ENCODE data around the gene SIT1. TPM values are rescaled to one million over a fixed set of nuclear protein-coding genes. Genes with fewer than 3 reads are reported as not detected.

SIT1 gene
- total RNA-seq, 2 experiments from 2014 or later = 144 to 155 TPM

- Mint-ChIP-seq H3K4me1 (peaks cover 30% of the 10 kb centered on the region), H3K27me3 (no peaks in the 10 kb centered on the region), H3K4me3 (peak within 1 kb of the TSS; percentile 88), H3K9me3 (ENCODE audit: low read depth) (no peaks in the 10 kb centered on the region), H3K27ac (peak within 1 kb of the TSS; percentile 98), H3K36me3 (peaks cover 11% of the 10 kb centered on the region)
- peak; percentile 53 for ATAC-seq
- CTCF ChIA-PET = interaction anchor here (0.8 to 4.7 kb wide), 18 partner anchors 8 to 222 kb away, joined by 3 to 63 read pairs (median 6); partner anchors contain the start of genes CCDC107, CD72, CREB3 and RMRP
- peak; percentile 91 for DNase-seq
These were observed 46.0 kb downstream of the SIT1 start, which contains the start of gene TESK1 for GRCh38 chr9:35604578-35605350. Gene TESK1 (plus strand): TSS chr9:35605262. CDS start chr9:35605620, 358 bp downstream.

- Mint-ChIP-seq H3K4me3 (peak overlapping the region; percentile 88), H3K27me3 (no peaks in the 10 kb centered on the region), H3K4me1 (peaks cover 30% of the 10 kb centered on the region), H3K9me3 (ENCODE audit: low read depth) (no peaks in the 10 kb centered on the region), H3K27ac (peak overlapping the region; percentile 98), H3K36me3 (peaks cover 11% of the 10 kb centered on the region)
- CTCF ChIA-PET = interaction anchor here (0.6 to 4.7 kb wide), 32 partner anchors 9 to 615 kb away, joined by 3 to 63 read pairs (median 5); partner anchors contain the start of genes ARHGEF39, CCDC107, CD72 and CREB3
- ATAC-seq (peak; percentile 89), DNase-seq (peak; percentile 100)
These were observed 46.6 kb downstream of the SIT1 start for GRCh38 chr9:35603986-35604577.

GRCh38 chr9:35603506-35603985 lies 47.2 kb downstream of the SIT1 start:
- H3K36me3 Mint-ChIP-seq = peaks cover 8% of the 10 kb centered on the region
- H3K4me1 Mint-ChIP-seq = peaks cover 30% of the 10 kb centered on the region
- H3K9me3 Mint-ChIP-seq (ENCODE audit: low read depth) = no peaks in the 10 kb centered on the region
- peak overlapping the region; percentile 88 for H3K4me3 Mint-ChIP-seq
- H3K27me3 Mint-ChIP-seq = no peaks in the 10 kb centered on the region
- CTCF ChIA-PET = interaction anchor here (0.6 to 4.7 kb wide), 32 partner anchors 9 to 614 kb away, joined by 3 to 63 read pairs (median 5); partner anchors contain the start of genes ARHGEF39, CCDC107, CD72 and CREB3
- ATAC-seq (no peak), DNase-seq (no peak)
- peak overlapping the region; percentile 98 for H3K27ac Mint-ChIP-seq

DNA sequence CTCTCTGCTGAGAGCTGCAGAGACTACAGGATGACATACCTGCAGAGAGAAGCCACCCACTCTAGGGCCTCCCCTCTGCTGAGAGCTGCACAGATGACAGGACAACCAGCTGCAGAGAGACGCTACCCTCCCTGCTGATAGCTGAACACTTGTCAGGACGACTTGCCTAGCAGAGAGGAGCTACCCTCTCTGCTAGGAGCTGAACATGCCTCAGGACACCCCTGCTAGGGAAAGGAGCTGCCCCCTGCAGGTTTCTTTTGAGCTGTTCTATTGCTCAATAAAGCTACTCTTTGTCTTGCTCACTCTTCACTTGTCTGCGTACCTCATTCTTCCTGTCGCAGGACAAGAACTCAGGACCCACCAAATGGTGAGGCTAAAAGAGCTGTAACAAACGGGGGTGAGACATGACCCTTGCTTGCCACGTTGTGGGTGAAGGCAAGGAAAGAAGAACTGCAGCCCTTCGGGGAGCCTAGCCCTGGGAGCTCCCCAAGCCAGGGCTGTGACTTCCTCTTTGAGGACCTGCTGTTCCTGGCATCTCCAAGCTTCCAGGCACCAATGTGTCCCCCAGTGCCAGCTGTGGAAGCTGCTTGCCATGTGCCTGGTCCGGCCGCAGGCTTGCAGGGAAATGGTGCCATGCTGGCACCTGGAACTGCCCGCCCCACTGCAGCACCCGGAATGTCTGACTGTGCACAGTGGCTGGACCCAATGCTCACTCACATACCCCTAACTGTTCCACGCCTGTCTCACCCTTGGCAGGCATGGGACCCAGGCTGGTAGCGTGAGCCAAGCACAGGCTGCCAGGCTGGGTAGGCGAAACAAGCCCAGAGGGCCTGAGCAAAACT lies 50.7 kb downstream of the SIT1 start:
- DNase-seq (no peak), ATAC-seq (no peak)
- no peaks in the 10 kb centered on the region for H3K9me3 Mint-ChIP-seq (ENCODE audit: low read depth)
- no peaks in the 10 kb centered on the region for H3K27me3 Mint-ChIP-seq
- H3K36me3 Mint-ChIP-seq = no peaks in the 10 kb centered on the region
- no peak overlapping the region for H3K27ac Mint-ChIP-seq
- H3K4me1 Mint-ChIP-seq = peaks cover 17% of the 10 kb centered on the region
- CTCF ChIA-PET = interaction anchor here (0.8 to 1.6 kb wide), 7 partner anchors 12 to 483 kb away, joined by 3 to 5 read pairs (median 3); partner anchors contain the start of genes CCDC107 and RMRP
- no peak overlapping the region for H3K4me3 Mint-ChIP-seq

Small RNAs within 50 kb of the gene (microRNA-seq; reads per million reads assigned to microRNA genes)
- not detected for gene MIR4667

Other genes with a start within 250 kb of the SIT1 start
- gene RUSC2, start 160.8 kb downstream of the SIT1 start, total RNA-seq = 1 to 10 TPM in 1 of 2 experiments, under 1 TPM in 1; 0.99 to 2.8 TPM
- gene TESK1, start 45.7 kb downstream of the SIT1 start, total RNA-seq = 10 to 100 TPM; 27.9 to 37.1 TPM
- 10 to 100 TPM; 11.4 to 11.9 TPM for gene CD72, start 32.5 kb downstream of the SIT1 start, total RNA-seq
- gene RMRP, start 7.1 kb upstream of the SIT1 start, total RNA-seq = over 10,000 TPM in 1 of 2 experiments, 1,000 to 10,000 TPM in 1; 6,751 to 13,083 TPM
- 10 to 100 TPM; 28.7 to 29.4 TPM for gene CCDC107, start 7.4 kb upstream of the SIT1 start, total RNA-seq
- gene ARHGEF39, start 14.3 kb upstream of the SIT1 start, total RNA-seq = 10 to 100 TPM; 14.5 to 21.1 TPM
- gene CA9, start 23.0 kb upstream of the SIT1 start, total RNA-seq = under 1 TPM; 0.21 to 0.85 TPM
- gene TPM2, start 39.0 kb upstream of the SIT1 start, total RNA-seq = 10 to 100 TPM in 1 of 2 experiments, 1 to 10 TPM in 1; 6.1 to 12.1 TPM
- 100 to 1,000 TPM; 372 to 374 TPM for gene TLN1, start 81.3 kb upstream of the SIT1 start, total RNA-seq
- 10 to 100 TPM; 20.5 to 24.7 TPM for gene CREB3, start 81.7 kb upstream of the SIT1 start, total RNA-seq
- gene GBA2, start 98.3 kb upstream of the SIT1 start, total RNA-seq = 10 to 100 TPM; 57.7 to 58.8 TPM
- gene RGP1, start 98.4 kb upstream of the SIT1 start, total RNA-seq = 10 to 100 TPM; 21.0 to 23.6 TPM
- gene MSMP, start 103.3 kb upstream of the SIT1 start, total RNA-seq = not detected
- gene NPR2, start 140.7 kb upstream of the SIT1 start, total RNA-seq = 10 to 100 TPM; 12.4 to 13.4 TPM
- gene SPAG8, start 161.3 kb upstream of the SIT1 start, total RNA-seq = 1 to 10 TPM; 1.2 to 1.4 TPM
- 10 to 100 TPM; 68.9 to 73.5 TPM for gene HINT2, start 164.1 kb upstream of the SIT1 start, total RNA-seq
- not detected for gene FAM221B, start 177.8 kb upstream of the SIT1 start, total RNA-seq
- 1 to 10 TPM; 1.2 to 3.5 TPM for gene TMEM8B, start 178.3 kb upstream of the SIT1 start, total RNA-seq
- gene OR13J1, start 219.5 kb upstream of the SIT1 start, total RNA-seq = not detected

All from activated CD8-positive, alpha-beta memory T cell treated with anti-CD3 and anti-CD28 coated beads, Interleukin-2, amount 10 ng/mL, durations not matched to agents 7 days and 5 days (primary cell).